HepG2 (cell line): ENCODE results near the gene NPB. TPM values are rescaled to one million over a fixed set of nuclear protein-coding genes. Genes with fewer than 3 reads are reported as not detected.

Experiments used
- CTCF ChIP-seq: sonication (generic); formaldehyde crosslinking; IDR thresholded peaks from 2 replicates; pipeline ENCODE4 v1.5.0; 2020; ENCODE audit warnings: mild to moderate bottlenecking, missing genetic modification reagents, moderate library complexity
- E2F2 ChIP-seq: sonication (generic); formaldehyde crosslinking; IDR thresholded peaks from 2 replicates; pipeline ENCODE4 v1.4.0; 2020; ENCODE audit warnings: missing genetic modification reagents, borderline replicate concordance
- KDM2A ChIP-seq: sonication (generic); formaldehyde crosslinking; IDR thresholded peaks from 2 replicates; pipeline ENCODE4 v1.4.0; 2020; ENCODE audit warnings: low read depth, missing genetic modification reagents, borderline replicate concordance
- KLF9 ChIP-seq: IDR thresholded peaks from 2 replicates; pipeline ENCODE4 v1.6.1; 2016; ENCODE audit warnings: low read depth
- MXD4 ChIP-seq: IDR thresholded peaks from 2 replicates; pipeline ENCODE4 v1.6.1; 2016; ENCODE audit warnings: mild to moderate bottlenecking, missing biosample characterization, missing genetic modification reagents
- MYPOP ChIP-seq: sonication (generic); formaldehyde crosslinking; IDR thresholded peaks from 2 replicates; pipeline ENCODE4 v1.8.1; 2023; ENCODE audit warnings: mild to moderate bottlenecking, moderate library complexity, missing genetic modification reagents
- NFE2L2 ChIP-seq: fragments of 150-350 bp; IDR thresholded peaks from 2 replicates; pipeline ENCODE4 v1.6.1; 2014; ENCODE audit warnings: low read length
- NKX3-1 ChIP-seq: sonication (generic); formaldehyde crosslinking; IDR thresholded peaks from 2 replicates; pipeline ENCODE4 v1.5.0; 2020; ENCODE audit warnings: missing genetic modification reagents
- PCBP2 ChIP-seq: fragments of 200-400 bp; formaldehyde crosslinking; optimal IDR thresholded peaks from 2 replicates; pipeline ENCODE3; 2018; ENCODE audit warnings: low read length, low read depth; ENCODE audit not compliant: poor library complexity, severe bottlenecking
- PLSCR1 ChIP-seq: sonication (generic); formaldehyde crosslinking; IDR thresholded peaks from 2 replicates; pipeline ENCODE4 v1.5.0; 2020; ENCODE audit warnings: missing genetic modification reagents, mild to moderate bottlenecking, borderline replicate concordance
- SAFB2 ChIP-seq: sonication (generic); formaldehyde crosslinking; IDR thresholded peaks from 2 replicates; pipeline ENCODE4 v1.5.1; 2020; ENCODE audit warnings: missing genetic modification reagents, low read depth, mild to moderate bottlenecking, borderline replicate concordance
- SCMH1 ChIP-seq: sonication (generic); formaldehyde crosslinking; IDR thresholded peaks from 2 replicates; pipeline ENCODE4 v1.9.0; 2021; ENCODE audit warnings: missing genetic modification reagents, mild to moderate bottlenecking, borderline replicate concordance
- SNRNP70 ChIP-seq: fragments of 200-400 bp; formaldehyde crosslinking; IDR thresholded peaks from 2 replicates; pipeline ENCODE4 v1.6.1; 2017; ENCODE audit warnings: mild to moderate bottlenecking, low read depth, low read length, moderate library complexity
- SRY ChIP-seq: sonication (generic); formaldehyde crosslinking; IDR thresholded peaks from 2 replicates; pipeline ENCODE4 v1.8.0; 2022; ENCODE audit warnings: mild to moderate bottlenecking, missing genetic modification reagents
- TEAD2 ChIP-seq: sonication (generic); formaldehyde crosslinking; IDR thresholded peaks from 2 replicates; pipeline ENCODE4 v1.9.0; 2021; ENCODE audit warnings: missing genetic modification reagents
- ZFP1 ChIP-seq: IDR thresholded peaks from 2 replicates; pipeline ENCODE4 v1.6.1; 2016
- ZFP90 ChIP-seq: sonication (generic); formaldehyde crosslinking; IDR thresholded peaks from 2 replicates; pipeline ENCODE4 v1.8.0; 2022; ENCODE audit warnings: missing genetic modification reagents, mild to moderate bottlenecking, inconsistent platforms, borderline replicate concordance
- ZNF280B ChIP-seq: sonication (generic); formaldehyde crosslinking; IDR thresholded peaks from 2 replicates; pipeline ENCODE4 v1.5.0; 2020; ENCODE audit warnings: missing genetic modification reagents, mild to moderate bottlenecking, borderline replicate concordance
- ZNF317 ChIP-seq: sonication (generic); formaldehyde crosslinking; IDR thresholded peaks from 2 replicates; pipeline ENCODE4 v1.5.0; 2020; ENCODE audit warnings: mild to moderate bottlenecking, missing genetic modification reagents
- ZNF33A ChIP-seq: sonication (generic); formaldehyde crosslinking; IDR thresholded peaks from 2 replicates; pipeline ENCODE4 v1.5.1; 2020; ENCODE audit warnings: missing genetic modification reagents, mild to moderate bottlenecking, moderate library complexity, borderline replicate concordance
- ZNF761 ChIP-seq: sonication (generic); formaldehyde crosslinking; conservative IDR thresholded peaks from 2 replicates; pipeline ENCODE4 v1.4.0; 2020; ENCODE audit warnings: mild to moderate bottlenecking, missing genetic modification reagents
- polyA plus RNA-seq, 8 experiments: library from polyadenylated mRNA; depleted of rRNA in 3 of 8; stranded (reverse) in 7 of 8; unstranded in 1 of 8; fragments of >200 nt; fragmentation: Illumina TruSeq in 4 of 8; extraction: Trizol in 4 of 8; gene quantifications; 2 replicates each; pipeline versions ENCODE4 v1.2.1 to v1.2.3, GENCODE V29; 2011 to 2016; ENCODE audit warnings: low read depth in 4 of 8, missing spikeins in 1 of 8, mixed read lengths in 1 of 8; ENCODE audit not compliant: insufficient read depth in 1 of 8
- total RNA-seq, 5 experiments: library from RNA; depleted of rRNA; stranded (reverse); fragments of >200 nt; fragmentation: Illumina TruSeq; extraction: Trizol; gene quantifications; 2 replicates each; pipeline ENCODE4 v1.2.3, GENCODE V29; 2016; ENCODE audit warnings: low read depth in 1 of 5

Gene NPB
- total and polyA plus RNA-seq, 2 of the 13 experiments (the other 11 are each of a cell fraction or from before 2014, with no cell fraction given) = 0.11 to 0.93 TPM

GRCh38 chr17:81863833-81864768, 37.9 kb upstream of the NPB start (continued):
- no peak for TF ChIP-seq E2F2 (CRISPR knock-in tag)
- peak; percentile 57; the same call in 1 of the 2 replicates for TF ChIP-seq ZNF317 (CRISPR knock-in tag)
- TF ChIP-seq TEAD2 (CRISPR knock-in tag) = no peak
- no peak for TF ChIP-seq SCMH1 (CRISPR knock-in tag)
- no peak for TF ChIP-seq ZNF761 (CRISPR knock-in tag)
- TF ChIP-seq ZNF33A (CRISPR knock-in tag) = no peak
- TF ChIP-seq SAFB2 (CRISPR knock-in tag) = peak; percentile 65; the same call in 1 of the 2 replicates
- TF ChIP-seq SRY = no peak
- no peak for TF ChIP-seq KLF9 (CRISPR knock-in tag)
- TF ChIP-seq MXD4 = no peak
- peak; percentile 36 for TF ChIP-seq CTCF (CRISPR knock-in tag)
- TF ChIP-seq NKX3-1 (CRISPR knock-in tag) = 0 out of 2 replicates have a peak, but pooled peaks have one; percentile 26
- no peak for TF ChIP-seq ZFP1 (CRISPR knock-in tag)
- no peak for TF ChIP-seq NFE2L2
- TF ChIP-seq PLSCR1 = no peak
- TF ChIP-seq KDM2A (CRISPR knock-in tag) = peak; percentile 31; the same call in 1 of the 2 replicates
- TF ChIP-seq ZNF280B = no peak; the same call in 1 of the 2 replicates
- TF ChIP-seq SNRNP70 = no peak
- no peak for TF ChIP-seq MYPOP (CRISPR knock-in tag)
- TF ChIP-seq ZFP90 (CRISPR knock-in tag) = no peak
- no peak for TF ChIP-seq PCBP2
